Mesodermal cell (in vitro differentiated cells): Measurements from ENCODE around the gene SPN.
"Not testable (repeated sequence)": the region's sequence is repeated elsewhere in the genome, so short reads cannot be mapped to it uniquely, and the experiment has no call there.

Experiments used
- H3K27ac ChIP-seq: 2 replicates; pipeline ENCODE4 v1.7.0; 2013; ENCODE audit warnings: mild to moderate bottlenecking, low read depth, low read length, moderate library complexity; ENCODE audit not compliant: severe bottlenecking
- H3K36me3 ChIP-seq: 2 replicates; pipeline ENCODE4 v1.7.1; 2013; ENCODE audit warnings: mild to moderate bottlenecking, low read length, moderate library complexity; ENCODE audit not compliant: control insufficient read depth, insufficient read depth
- H3K4me1 ChIP-seq: one replicate; pipeline ENCODE4 v1.7.1; 2013; ENCODE audit warnings: mild to moderate bottlenecking, low read length; ENCODE audit not compliant: insufficient read depth, control insufficient read depth, poor library complexity, severe bottlenecking
- H3K4me3 ChIP-seq: 2 replicates; pipeline ENCODE4 v1.7.0; 2013; ENCODE audit warnings: low read length, control low read depth, mild to moderate bottlenecking; ENCODE audit not compliant: insufficient read depth, poor library complexity, severe bottlenecking; ENCODE audit errors: extremely low read depth
- H3K9me3 ChIP-seq: 2 replicates; pipeline ENCODE4 v1.7.1; 2013; ENCODE audit warnings: mild to moderate bottlenecking, low read length, moderate library complexity; ENCODE audit not compliant: control insufficient read depth
- WGBS, 2 experiments: methylation state at CpG; one replicate each; pipeline ENCODE4 v1.1.5; 2013; ENCODE audit warnings: missing lambda C conversion rate in 2 of 2; ENCODE audit not compliant: insufficient coverage in 2 of 2; 5-methylcytosine and 5-hydroxymethylcytosine counted together

SPN gene

DNA sequence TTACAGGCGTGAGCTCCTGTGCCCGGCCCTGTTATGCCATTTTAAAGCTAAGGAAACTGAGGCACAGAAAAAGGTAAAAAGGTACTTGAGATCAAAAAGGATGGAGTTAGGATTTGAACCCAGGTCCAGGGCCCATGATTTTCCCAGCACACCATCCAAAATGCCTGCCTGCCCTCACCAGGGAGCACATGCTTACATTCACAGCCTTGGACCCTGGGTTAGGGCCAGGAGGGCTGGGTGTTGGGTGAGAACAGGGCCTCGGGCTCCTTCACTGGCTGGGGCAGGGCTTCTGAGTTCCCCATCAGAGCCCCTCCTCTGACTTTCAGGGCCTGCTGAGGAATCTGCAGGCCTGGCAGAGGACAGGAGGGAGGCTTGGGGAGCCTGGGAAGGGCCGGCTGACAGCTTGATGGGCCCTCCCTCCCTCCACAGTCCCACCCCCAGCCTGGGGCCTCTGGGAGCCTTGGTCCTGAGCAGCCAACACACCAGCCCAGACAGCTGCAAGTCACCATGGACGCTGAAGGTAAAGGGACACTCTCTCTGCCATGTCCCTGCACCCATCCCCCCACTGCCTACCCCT, 15.7 kb downstream of the SPN start, which contains the start of gene QPRT:
Gene QPRT, plus strand, starts transcription at position 490 of the 577 bp plus-strand sequence. Its CDS starts 18 bp downstream, at position 508.
- Histone ChIP-seq H3K27ac (peak within 1 kb of the TSS; percentile 93), H3K4me1 (peaks cover 9% of the 10 kb centered on the region), H3K9me3 (no peaks in the 10 kb centered on the region), H3K36me3 (peaks cover 15% of the 10 kb centered on the region), H3K4me3 (peak within 1 kb of the TSS; percentile 57)
- 43 to 62% methylated on average over 3 to 4 of the region's 5 CpGs for WGBS, 2 experiments

DNA sequence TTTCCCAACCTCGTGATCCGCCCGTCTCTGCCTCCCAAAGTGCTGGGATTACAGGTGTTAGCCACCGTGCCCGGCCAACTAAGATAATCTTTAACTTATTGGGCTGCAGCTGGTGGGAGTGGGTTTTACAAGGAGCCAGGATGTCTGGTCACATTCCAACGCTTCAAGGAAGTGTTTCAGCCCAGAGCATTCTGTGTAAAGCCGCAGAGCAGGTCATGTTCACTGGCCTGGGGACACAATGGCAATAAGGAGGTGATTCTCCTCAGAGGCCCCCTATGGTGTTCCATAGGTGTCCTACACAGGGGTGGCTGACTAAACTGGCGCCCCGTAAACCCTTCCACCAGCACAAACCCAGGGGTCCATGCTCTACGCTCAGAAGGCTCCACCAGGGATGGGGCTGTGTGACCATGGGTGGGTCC, 17.1 kb downstream of the SPN start:
- Histone ChIP-seq H3K27ac (peak overlapping the region; percentile 93), H3K4me1 (peaks cover 9% of the 10 kb centered on the region), H3K4me3 (peak overlapping the region; percentile 57), H3K36me3 (peaks cover 22% of the 10 kb centered on the region), H3K9me3 (no peaks in the 10 kb centered on the region)
- WGBS, 2 experiments = 88 to 90% methylated on average over 9 to 10 of the region's 10 CpGs

- peaks cover 7% of the 10 kb centered on the region for H3K4me1 ChIP-seq
- H3K9me3 ChIP-seq = no peaks in the 10 kb centered on the region
- H3K4me3 ChIP-seq = no peak overlapping the region
- H3K27ac ChIP-seq = no peak overlapping the region
- 94 to 96% methylated on average over 8 to 9 of the region's 9 CpGs for WGBS, 2 experiments
- H3K36me3 ChIP-seq = peaks cover 35% of the 10 kb centered on the region
Measured at GRCh38 chr16:29683543-29684090, 20.6 kb downstream of the SPN start.

- 86 to 87% methylated on average over 5 to 9 of the region's 10 CpGs for WGBS, 2 experiments
- H3K36me3 ChIP-seq = peaks cover 40% of the 10 kb centered on the region
- H3K4me1 ChIP-seq = no peaks in the 10 kb centered on the region
- no peak overlapping the region for H3K27ac ChIP-seq
- no peak overlapping the region for H3K4me3 ChIP-seq
- no peaks in the 10 kb centered on the region for H3K9me3 ChIP-seq
Measured at GRCh38 chr16:29684679-29685078, 21.6 kb downstream of the SPN start.

- H3K36me3 ChIP-seq = peaks cover 49% of the 10 kb centered on the region
- H3K4me3 ChIP-seq = no peak overlapping the region
- H3K9me3 ChIP-seq = no peaks in the 10 kb centered on the region
- H3K27ac ChIP-seq = no peak overlapping the region
- 87 to 92% methylated on average over 9 of the region's 9 CpGs for WGBS, 2 experiments
- no peaks in the 10 kb centered on the region for H3K4me1 ChIP-seq
Measured at GRCh38 chr16:29686740-29687332, 23.8 kb downstream of the SPN start.

DNA sequence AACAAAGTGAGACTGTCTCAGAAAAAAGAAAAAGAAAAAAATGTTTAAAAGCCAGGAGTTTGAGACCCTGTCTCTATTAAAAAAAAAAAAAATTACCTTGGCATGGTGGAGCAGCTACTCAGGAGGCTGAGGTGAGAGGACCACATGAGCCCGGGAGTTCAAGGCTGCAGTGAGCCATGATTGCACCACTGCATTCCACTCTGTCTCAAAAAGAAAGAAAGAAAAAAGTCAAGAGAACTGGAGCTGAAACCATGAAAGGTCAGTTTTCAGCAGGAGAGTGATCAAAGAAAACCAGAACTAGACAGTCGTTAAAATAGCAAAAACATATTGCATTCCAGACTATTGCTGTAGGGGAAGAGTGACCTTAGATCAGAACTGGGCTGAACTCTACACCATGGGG, 24.7 kb downstream of the SPN start:
- H3K4me1 ChIP-seq = no peaks in the 10 kb centered on the region
- H3K27ac ChIP-seq = no peak overlapping the region
- no peaks in the 10 kb centered on the region for H3K9me3 ChIP-seq
- WGBS, 2 experiments = 60 to 86% methylated on average over 1 of the region's 2 CpGs
- H3K36me3 ChIP-seq = peaks cover 41% of the 10 kb centered on the region
- H3K4me3 ChIP-seq = no peak overlapping the region

DNA sequence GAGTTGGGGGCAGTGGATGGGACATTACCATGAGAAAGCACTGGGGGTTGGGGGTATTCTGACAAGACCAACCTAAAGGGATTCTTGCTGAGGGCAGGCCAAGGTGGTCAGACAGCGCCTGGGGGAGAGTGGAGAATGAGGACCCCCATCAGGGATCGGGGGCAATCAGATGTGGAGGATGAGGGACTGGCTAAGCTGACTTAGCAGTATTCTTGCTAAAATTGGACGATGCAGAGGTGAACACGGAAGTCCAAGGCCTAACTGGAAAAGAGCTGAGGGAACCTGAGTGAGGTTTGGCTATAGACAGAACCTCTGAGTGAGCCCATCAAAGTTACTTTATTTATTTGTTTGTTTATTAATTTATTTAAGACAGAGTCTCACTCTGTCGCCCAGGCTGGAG, 25.1 kb downstream of the SPN start:
- Histone ChIP-seq H3K4me3 (no peak overlapping the region), H3K9me3 (no peaks in the 10 kb centered on the region), H3K36me3 (peaks cover 38% of the 10 kb centered on the region), H3K4me1 (no peaks in the 10 kb centered on the region), H3K27ac (no peak overlapping the region)
- WGBS, 2 experiments = 93 to 96% methylated on average over 5 of the region's 5 CpGs

GRCh38 chr16:29689490-29690351, 26.7 kb downstream of the SPN start:
- H3K4me3 ChIP-seq, H3K27ac ChIP-seq, H3K4me1 ChIP-seq, H3K9me3 ChIP-seq: not testable (repeated sequence)
- H3K36me3 ChIP-seq = peaks cover 35% of the 10 kb centered on the region
- 95% methylated on average over 20 to 22 of the region's 23 CpGs for WGBS, 2 experiments

GRCh38 chr16:29692606-29693005, 29.6 kb downstream of the SPN start:
- H3K9me3 ChIP-seq, H3K4me1 ChIP-seq, H3K27ac ChIP-seq, H3K4me3 ChIP-seq: not testable (repeated sequence)
- 95 to 97% methylated on average over 15 to 22 of the region's 26 CpGs for WGBS, 2 experiments
- H3K36me3 ChIP-seq = peaks cover 39% of the 10 kb centered on the region

DNA sequence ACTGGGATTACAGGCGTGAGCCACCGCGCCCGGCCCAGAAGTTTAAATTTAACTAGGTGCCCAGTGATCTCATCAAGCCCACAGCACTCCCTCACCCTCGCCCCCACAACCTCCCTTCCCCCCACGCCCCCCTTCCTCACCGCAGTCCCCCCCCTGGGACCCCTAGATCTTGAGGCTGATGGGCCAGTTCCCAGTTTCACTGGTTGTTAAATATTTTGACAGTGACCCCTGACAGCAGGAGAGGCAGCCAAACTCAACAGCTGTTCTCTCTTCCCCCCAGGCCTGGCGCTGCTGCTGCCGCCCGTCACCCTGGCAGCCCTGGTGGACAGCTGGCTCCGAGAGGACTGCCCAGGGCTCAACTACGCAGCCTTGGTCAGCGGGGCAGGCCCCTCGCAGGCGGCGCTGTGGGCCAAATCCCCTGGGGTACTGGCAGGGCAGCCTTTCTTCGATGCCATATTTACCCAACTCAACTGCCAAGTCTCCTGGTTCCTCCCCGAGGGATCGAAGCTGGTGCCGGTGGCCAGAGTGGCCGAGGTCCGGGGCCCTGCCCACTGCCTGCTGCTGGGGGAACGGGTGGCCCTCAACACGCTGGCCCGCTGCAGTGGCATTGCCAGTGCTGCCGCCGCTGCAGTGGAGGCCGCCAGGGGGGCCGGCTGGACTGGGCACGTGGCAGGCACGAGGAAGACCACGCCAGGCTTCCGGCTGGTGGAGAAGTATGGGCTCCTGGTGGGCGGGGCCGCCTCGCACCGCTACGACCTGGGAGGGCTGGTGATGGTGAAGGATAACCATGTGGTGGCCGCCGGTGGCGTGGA, 31.5 kb downstream of the SPN start:
- Histone ChIP-seq H3K27ac (no peak overlapping the region), H3K4me1 (no peaks in the 10 kb centered on the region), H3K9me3 (peaks cover 5% of the 10 kb centered on the region), H3K36me3 (peaks cover 31% of the 10 kb centered on the region), H3K4me3 (no peak overlapping the region)
- WGBS, 2 experiments = 96 to 98% methylated on average over 28 to 32 of the region's 41 CpGs
